Ovary (tissue), 3 donors: ENCODE measurements around the gene SCNM1.

Experiments
- CTCF ChIP-seq, 3 donors: fragments of 450-650 bp in 2 of 3; fragments of 200-600 bp in 1 of 3; IDR thresholded peaks; one replicate each; pipeline versions ENCODE4 v1.5.1 to v1.8.0; 2016 to 2022; ENCODE audit warnings: antibody characterized with exemption in 3 of 3, mild to moderate bottlenecking in 1 of 3
- POLR2A ChIP-seq: fragments of 450-650 bp; IDR thresholded peaks from one replicate; pipeline ENCODE4 v1.6.1; 2017; ENCODE audit warnings: antibody characterized with exemption, mild to moderate bottlenecking, moderate library complexity
- donor health status: DM: no; HTN: no; CAD: no.

- no peak for TF ChIP-seq POLR2A
- TF ChIP-seq CTCF (IDR thresholded peaks at IDR 0.05) = no peak
These were observed 32.7 kb upstream of the SCNM1 start for GRCh38 chr1:151133018-151133806.
